ENCODE data around the gene ANKS1B.

Gene ANKS1B

GRCh38 chr12:98750511-98750910 is 1234.2 kb downstream of the ANKS1B start:
- in situ Hi-C loops (cut with MboI; ENCODE audit: low sequenced_read_pairs) = no loop called here

GRCh38 chr12:98748463-98748862 is 1236.3 kb downstream of the ANKS1B start:
- in situ Hi-C loops (cut with MboI; ENCODE audit: low sequenced_read_pairs) = no loop called here

GRCh38 chr12:98745578-98746391 is 1239.0 kb downstream of the ANKS1B start:
- in situ Hi-C loops (cut with MboI; ENCODE audit: low sequenced_read_pairs) = no loop called here

DNA sequence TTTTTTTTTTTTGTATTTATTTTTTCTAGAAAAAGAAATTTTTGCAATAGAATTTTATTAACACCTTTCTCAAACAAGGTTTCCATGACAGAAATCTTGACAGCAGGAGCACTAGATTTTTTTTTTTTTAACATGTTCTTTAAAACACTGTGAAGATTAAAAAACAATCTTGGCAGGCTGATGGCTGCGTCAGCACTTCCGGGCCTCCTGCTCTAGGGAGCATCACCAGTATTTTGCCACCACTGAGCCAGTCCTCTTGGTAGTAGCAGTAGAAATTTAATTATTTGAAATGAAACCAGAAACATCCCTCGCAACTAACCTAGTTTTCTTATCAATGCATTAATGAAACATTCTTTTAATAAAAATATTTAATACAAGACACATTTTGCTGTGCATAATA is 1240.1 kb downstream of the ANKS1B start:
- in situ Hi-C loops (cut with MboI; ENCODE audit: low sequenced_read_pairs) = no loop called here

- in situ Hi-C loops (cut with MboI; ENCODE audit: low sequenced_read_pairs) = no loop called here
Measured at GRCh38 chr12:98743362-98743953, 1241.3 kb downstream of the ANKS1B start.

- in situ Hi-C loops (cut with MboI; ENCODE audit: low sequenced_read_pairs) = no loop called here
Measured at GRCh38 chr12:98741556-98742265, 1243.0 kb downstream of the ANKS1B start.

DNA sequence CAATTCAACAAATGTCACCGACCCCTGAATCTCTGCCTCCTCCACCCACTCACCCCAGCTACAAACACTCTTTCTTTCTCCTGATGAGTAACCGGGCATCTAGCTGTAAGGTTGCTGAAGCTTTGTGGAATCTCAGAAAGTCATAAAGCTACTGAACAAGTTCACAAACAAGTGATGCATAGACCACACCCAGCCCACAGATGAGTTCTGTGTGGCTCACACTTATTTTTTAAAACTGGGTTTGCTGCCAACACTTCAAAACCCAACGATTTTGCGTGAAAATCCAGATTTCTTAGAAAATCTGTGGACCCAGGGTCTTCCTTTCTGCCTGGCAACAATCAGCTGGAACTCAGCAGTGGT is 1243.6 kb downstream of the ANKS1B start:
- in situ Hi-C loops (cut with MboI; ENCODE audit: low sequenced_read_pairs) = no loop called here

- in situ Hi-C loops (cut with MboI; ENCODE audit: low sequenced_read_pairs) = no loop called here
Measured at GRCh38 chr12:98740751-98741150, 1244.0 kb downstream of the ANKS1B start.

DNA sequence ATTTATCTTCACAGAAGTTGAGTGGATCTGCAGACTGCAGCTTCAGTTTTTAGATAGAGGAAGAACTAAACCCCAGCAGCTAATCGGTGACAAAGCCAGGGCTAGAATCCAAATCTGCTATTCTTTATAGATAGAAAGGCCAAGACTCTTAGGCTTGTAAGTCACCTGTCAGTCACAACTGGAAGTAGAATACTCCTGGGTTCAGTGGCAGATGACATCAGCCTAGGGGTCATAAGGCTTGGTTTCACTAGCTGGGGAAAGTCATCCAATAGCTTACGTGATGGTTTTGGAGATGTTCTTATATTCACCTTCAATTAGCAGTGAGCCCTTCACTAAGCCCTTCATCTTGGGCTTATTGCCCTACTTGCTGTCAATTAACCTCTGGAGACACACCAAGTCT is 1246.2 kb downstream of the ANKS1B start:
- in situ Hi-C loops (cut with MboI; ENCODE audit: low sequenced_read_pairs) = no loop called here

GRCh38 chr12:98738002-98738401 is 1246.7 kb downstream of the ANKS1B start:
- in situ Hi-C loops (cut with MboI; ENCODE audit: low sequenced_read_pairs) = no loop called here

DNA sequence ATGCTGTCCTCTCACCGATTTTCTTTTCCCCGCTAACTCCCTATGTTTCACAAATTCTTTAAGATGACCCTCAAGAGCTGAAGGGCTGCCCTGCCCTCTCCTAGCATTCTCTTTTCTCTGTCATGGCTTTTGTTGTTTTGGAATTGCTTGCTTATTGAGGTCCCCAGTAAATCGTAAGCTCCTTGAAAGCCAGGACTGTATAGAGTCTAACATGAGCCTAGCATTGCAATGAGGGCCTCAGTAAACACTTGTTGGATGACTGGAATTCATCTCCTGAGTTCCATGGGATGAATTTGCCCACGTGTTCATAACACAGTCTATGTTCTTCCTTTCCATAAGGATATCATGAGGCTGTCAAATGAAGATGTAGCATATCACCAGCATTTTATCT is 1247.4 kb downstream of the ANKS1B start:
- in situ Hi-C loops (cut with MboI; ENCODE audit: low sequenced_read_pairs) = no loop called here

GRCh38 chr12:98736352-98737321 is 1248.1 kb downstream of the ANKS1B start:
- in situ Hi-C loops (cut with MboI; ENCODE audit: low sequenced_read_pairs) = no loop called here

DNA sequence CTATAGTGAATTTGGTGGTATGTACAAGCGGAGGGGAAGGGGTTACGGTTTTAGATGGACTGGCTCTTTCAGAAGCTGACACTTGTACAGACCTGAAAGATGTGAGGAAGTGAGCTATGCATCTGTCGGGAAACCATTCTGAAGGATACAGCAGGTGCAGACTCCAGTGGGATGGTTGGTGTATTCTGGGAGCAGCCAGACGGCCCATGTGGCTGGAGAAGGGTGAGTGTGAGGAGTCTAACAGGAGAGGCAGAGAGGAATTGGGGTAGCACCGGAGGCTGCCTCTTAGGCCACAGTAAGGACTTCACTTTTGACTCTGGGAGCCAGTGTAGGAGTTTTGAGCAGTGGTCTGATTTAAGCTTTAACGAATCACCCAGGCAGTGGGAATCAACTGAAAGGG is 1248.9 kb downstream of the ANKS1B start:
- in situ Hi-C loops (cut with MboI; ENCODE audit: low sequenced_read_pairs) = no loop called here

- in situ Hi-C loops (cut with MboI; ENCODE audit: low sequenced_read_pairs) = no loop called here
Measured at GRCh38 chr12:98733667-98734350, 1250.9 kb downstream of the ANKS1B start.

- in situ Hi-C loops (cut with MboI; ENCODE audit: low sequenced_read_pairs) = no loop called here
Measured at GRCh38 chr12:98730412-98730811, 1254.3 kb downstream of the ANKS1B start.

DNA sequence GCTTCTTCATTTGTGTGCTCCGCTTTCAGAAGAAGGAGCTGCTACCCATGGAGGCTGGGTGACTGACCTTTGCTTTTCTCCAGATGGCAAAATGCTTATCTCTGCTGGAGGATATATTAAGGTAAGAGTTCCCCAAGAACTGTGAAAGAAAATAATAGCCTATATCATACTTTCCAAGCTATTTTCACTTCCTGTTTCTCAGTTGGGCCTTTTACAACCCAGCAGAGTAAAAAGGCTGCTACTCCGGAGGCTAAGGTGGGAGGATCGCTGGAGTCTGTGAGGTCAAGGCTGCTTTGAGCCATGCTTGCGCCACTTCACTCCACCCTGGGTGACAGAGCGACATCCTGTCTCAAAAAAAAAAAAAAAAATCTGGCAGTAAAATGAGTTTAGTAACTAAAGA is 1257.5 kb downstream of the ANKS1B start:
- in situ Hi-C loops (cut with MboI; ENCODE audit: low sequenced_read_pairs) = no loop called here

GRCh38 chr12:98725476-98726247 is 1259.1 kb downstream of the ANKS1B start:
- in situ Hi-C loops (cut with MboI; ENCODE audit: low sequenced_read_pairs) = no loop called here

GRCh38 chr12:98724384-98725155 is 1260.2 kb downstream of the ANKS1B start:
- in situ Hi-C loops (cut with MboI; ENCODE audit: low sequenced_read_pairs) = no loop called here

- in situ Hi-C loops (cut with MboI; ENCODE audit: low sequenced_read_pairs) = no loop called here
Measured at GRCh38 chr12:98721204-98721702, 1263.5 kb downstream of the ANKS1B start.
